ENCODE data around the gene NAALADL1. TPM values are rescaled to one million over a fixed set of nuclear protein-coding genes. Genes with fewer than 3 reads are reported as not detected.

Gene NAALADL1
- 7.8 and 10.9 TPM in 2 replicates for total RNA-seq

- no peak for DNase-seq (ENCODE audit: low read depth)
Measured at GRCh38 chr11:65058419-65059054, at the start of gene NAALADL1. TSS of gene NAALADL1 (minus strand) at chr11:65058553. CDS start at chr11:65058521, 32 bp downstream.

GRCh38 chr11:65107751-65108468, 49.6 kb upstream of the NAALADL1 start:
- DNase-seq (ENCODE audit: low read depth), result no peak

- no peak for DNase-seq (ENCODE audit: low read depth)
Measured at GRCh38 chr11:65107078-65107477, 48.7 kb upstream of the NAALADL1 start.

GRCh38 chr11:65104628-65105027, 46.3 kb upstream of the NAALADL1 start:
- no peak for DNase-seq (ENCODE audit: low read depth)

- DNase-seq (ENCODE audit: low read depth), result no peak
Measured at GRCh38 chr11:65103476-65103875, 45.1 kb upstream of the NAALADL1 start.

GRCh38 chr11:65102142-65103095, 44.1 kb upstream of the NAALADL1 start:
- DNase-seq (ENCODE audit: low read depth), result no peak

GRCh38 chr11:65100674-65101350, 42.5 kb upstream of the NAALADL1 start:
- no peak for DNase-seq (ENCODE audit: low read depth)

- no peak for DNase-seq (ENCODE audit: low read depth)
Measured at GRCh38 chr11:65096926-65097325, 38.6 kb upstream of the NAALADL1 start.

- peak; percentile 77 for DNase-seq (ENCODE audit: low read depth)
Measured at GRCh38 chr11:65095974-65096806, 37.8 kb upstream of the NAALADL1 start, which contains the start of gene VPS51. TSS of gene VPS51 (plus strand) at chr11:65096214. CDS start at chr11:65096251, 37 bp downstream.

- DNase-seq (ENCODE audit: low read depth), result no peak
Measured at GRCh38 chr11:65095427-65095826, 37.1 kb upstream of the NAALADL1 start.

GRCh38 chr11:65090628-65091027, 32.3 kb upstream of the NAALADL1 start:
- no peak for DNase-seq (ENCODE audit: low read depth)

GRCh38 chr11:65089621-65090020, 31.3 kb upstream of the NAALADL1 start:
- no peak for DNase-seq (ENCODE audit: low read depth)

GRCh38 chr11:65087827-65088226, 29.5 kb upstream of the NAALADL1 start:
- no peak for DNase-seq (ENCODE audit: low read depth)

GRCh38 chr11:65087216-65087615, 28.9 kb upstream of the NAALADL1 start:
- DNase-seq (ENCODE audit: low read depth), result no peak

- no peak for DNase-seq (ENCODE audit: low read depth)
Measured at GRCh38 chr11:65086809-65087208, 28.5 kb upstream of the NAALADL1 start.

GRCh38 chr11:65085446-65085845, 27.1 kb upstream of the NAALADL1 start:
- DNase-seq (ENCODE audit: low read depth), result no peak

GRCh38 chr11:65084598-65085375, 26.4 kb upstream of the NAALADL1 start:
- no peak for DNase-seq (ENCODE audit: low read depth)

- DNase-seq (ENCODE audit: low read depth), result peak; percentile 86
Measured at GRCh38 chr11:65083834-65084597, 25.7 kb upstream of the NAALADL1 start, which contains the start of the genes CDCA5 and ZFPL1. TSS of gene CDCA5 (minus strand) at chr11:65084040. CDS start at chr11:65083978, 62 bp downstream. TSS of gene ZFPL1 (plus strand) at chr11:65084222. CDS start at chr11:65084699, 477 bp downstream.
